NOMO-1 (cell line): Measurements from ENCODE around the gene PIGQ.

ENCODE experiments used
- DNase-seq, 2 experiments: peaks; one replicate each; lab custom pipeline; 2025; ENCODE audit not compliant: unreplicated experiment in 2 of 2; lab: John Stamatoyannopoulos, UW

The PIGQ gene

GRCh38 chr16:533391-534123 lies 36.2 kb upstream of the PIGQ start:
- no peak for DNase-seq

GRCh38 chr16:534135-534534 lies 35.6 kb upstream of the PIGQ start:
- DNase-seq, result no peak

GRCh38 chr16:534856-535445 lies 34.8 kb upstream of the PIGQ start:
- no peak for DNase-seq

- peak; percentile 33 for DNase-seq
Observed at GRCh38 chr16:535446-536405, 34.0 kb upstream of the PIGQ start.

- DNase-seq, result no peak
Observed at GRCh38 chr16:536746-537145, 33.0 kb upstream of the PIGQ start.

GRCh38 chr16:537415-538335 lies 32.1 kb upstream of the PIGQ start:
- DNase-seq, result no peak

- no peak for DNase-seq
Observed at GRCh38 chr16:539901-540530, 29.8 kb upstream of the PIGQ start.

- DNase-seq, result no peak
Observed at GRCh38 chr16:540645-541340, 29.0 kb upstream of the PIGQ start.

GRCh38 chr16:543301-544164 lies 26.2 kb upstream of the PIGQ start:
- DNase-seq, result no peak

GRCh38 chr16:544517-544916 lies 25.3 kb upstream of the PIGQ start:
- no peak for DNase-seq

GRCh38 chr16:546909-547770 lies 22.6 kb upstream of the PIGQ start:
- DNase-seq, result peak; percentile 68 to 86

- DNase-seq, result no peak
Observed at GRCh38 chr16:548586-548985, 21.2 kb upstream of the PIGQ start.

- no peak for DNase-seq
Observed at GRCh38 chr16:549544-550263, 20.1 kb upstream of the PIGQ start.

- DNase-seq, result no peak
Observed at GRCh38 chr16:551210-551609, 18.6 kb upstream of the PIGQ start.

GRCh38 chr16:552171-552570 lies 17.6 kb upstream of the PIGQ start:
- no peak for DNase-seq

GRCh38 chr16:553601-554296 lies 16.0 kb upstream of the PIGQ start:
- no peak for DNase-seq
